ENCODE data around the gene BLMH. TPM values are rescaled to one million over a fixed set of nuclear protein-coding genes. Genes with fewer than 3 reads are reported as not detected.

Gene BLMH
- total RNA-seq, 1 experiment from 2014 or later: 20.7 TPM

GRCh38 chr17:30296499-30297080, 4.8 kb upstream of the BLMH start:
- Histone ChIP-seq H3K9me2 (ENCODE audit: insufficient read depth) (no peaks in the 10 kb centered on the region), H3F3A (ENCODE audit: insufficient read depth, low read depth) (peaks cover 9% of the 10 kb centered on the region; the same call in 1 of the 2 replicates), H3K4me2 (no peak overlapping the region), H3K4me1 (replicated peaks; ENCODE audit: insufficient read depth) (0 out of 2 replicates have a peak, but pooled peaks cover 4% of the 10 kb centered on the region), H3K27ac (no peak overlapping the region), H3K9me3 (ENCODE audit: insufficient read depth, low read depth) (peaks cover 7% of the 10 kb centered on the region; the same call in 1 of the 2 replicates), H3K27me3 (ENCODE audit: insufficient read depth, low read depth) (no peaks in the 10 kb centered on the region), H3K4me3 (no peak overlapping the region), H2AFZ (no peak overlapping the region), H3K79me2 (ENCODE audit: low read depth) (no peaks in the 10 kb centered on the region), H4K20me1 (ENCODE audit: insufficient read depth) (no peaks in the 10 kb centered on the region), H3K36me3 (ENCODE audit: low read depth) (no peaks in the 10 kb centered on the region)
- intact Hi-C loops (cut with micrococcal nuclease; ENCODE audit: unreplicated experiment): no loop called here
- POLR2A ChIA-PET (ENCODE audit: unreplicated experiment): interaction anchor here (0.7 kb wide), 1 partner anchor 182 kb away, joined by 4 read pairs; no protein-coding TSS in a partner anchor
- no peak for TF ChIP-seq EZH2 (IDR thresholded peaks at IDR 0.05; ENCODE audit: low read depth)
- TF ChIP-seq CTCF (conservative IDR thresholded peaks at IDR 0.05): no peak
- CTCF ChIA-PET: no interaction called here
- no TSS peak for BruUV-seq (replicated peaks)
- DNase-seq: no peak

- Histone ChIP-seq H3K4me2 (peak overlapping the region; percentile 90), H3K79me2 (ENCODE audit: low read depth) (peaks cover 12% of the 10 kb centered on the region), H3K27me3 (ENCODE audit: insufficient read depth, low read depth) (no peaks in the 10 kb centered on the region), H3K9me3 (ENCODE audit: insufficient read depth, low read depth) (no peaks in the 10 kb centered on the region), H3K36me3 (ENCODE audit: low read depth) (0 out of 2 replicates have a peak, but pooled peaks cover 5% of the 10 kb centered on the region), H3K4me1 (replicated peaks; ENCODE audit: insufficient read depth) (peaks cover 20% of the 10 kb centered on the region), H4K20me1 (ENCODE audit: insufficient read depth) (0 out of 2 replicates have a peak, but pooled peaks cover 4% of the 10 kb centered on the region), H3K27ac (no peak overlapping the region), H3F3A (ENCODE audit: insufficient read depth, low read depth) (peaks cover 9% of the 10 kb centered on the region; the same call in 1 of the 2 replicates), H2AFZ (peak overlapping the region; percentile 89), H3K4me3 (peak overlapping the region; percentile 66), H3K9me2 (ENCODE audit: insufficient read depth) (no peaks in the 10 kb centered on the region)
- ChIA-PET POLR2A (ENCODE audit: unreplicated experiment) (interaction anchor here (0.7 kb wide), 1 partner anchor 1444 kb away, joined by 3 read pairs; no protein-coding TSS in a partner anchor), CTCF (interaction anchor here (0.7 kb wide), 1 partner anchor 175 kb away, joined by 4 read pairs; no protein-coding TSS in a partner anchor)
- intact Hi-C loops (cut with micrococcal nuclease; ENCODE audit: unreplicated experiment): no loop called here
- DNase-seq: no peak
- BruUV-seq (replicated peaks): TSS peak; percentile 79
- TF ChIP-seq EZH2 (IDR thresholded peaks at IDR 0.05; ENCODE audit: low read depth) (no peak), CTCF (conservative IDR thresholded peaks at IDR 0.05) (no peak)
Measured at GRCh38 chr17:30292286-30292858, 628 bp upstream of the BLMH start.

- intact Hi-C loops (cut with micrococcal nuclease; ENCODE audit: unreplicated experiment): no loop called here
- CTCF ChIA-PET: no interaction called here
Measured at GRCh38 chr17:30290696-30291542, 825 bp downstream of the BLMH start.

More at GRCh38 chr17:30290696-30291542, 825 bp downstream of the BLMH start:
- H3K27me3 ChIP-seq (ENCODE audit: insufficient read depth, low read depth): no peaks in the 10 kb centered on the region
- POLR2A ChIA-PET (ENCODE audit: unreplicated experiment): interaction anchor here (0.6 kb wide), 1 partner anchor 145 kb away, joined by 3 read pairs; no protein-coding TSS in a partner anchor
- peak; percentile 45 to 51 for DNase-seq
- H3K4me3 ChIP-seq: peak overlapping the region; percentile 66
- no peaks in the 10 kb centered on the region for H3K9me3 ChIP-seq (ENCODE audit: insufficient read depth, low read depth)
- 0 out of 2 replicates have a peak, but pooled peaks cover 7% of the 10 kb centered on the region for H3K36me3 ChIP-seq (ENCODE audit: low read depth)
- H3F3A ChIP-seq (ENCODE audit: insufficient read depth, low read depth): peaks cover 9% of the 10 kb centered on the region; the same call in 1 of the 2 replicates
- H3K9me2 ChIP-seq (ENCODE audit: insufficient read depth): no peaks in the 10 kb centered on the region
- H2AFZ ChIP-seq: peak overlapping the region; percentile 89
- peak overlapping the region; percentile 90 for H3K4me2 ChIP-seq
- TF ChIP-seq EZH2 (IDR thresholded peaks at IDR 0.05; ENCODE audit: low read depth): no peak
- TF ChIP-seq CTCF (conservative IDR thresholded peaks at IDR 0.05): no peak
- 0 out of 2 replicates have a peak, but pooled peaks cover 4% of the 10 kb centered on the region for H4K20me1 ChIP-seq (ENCODE audit: insufficient read depth)
- H3K27ac ChIP-seq: no peak overlapping the region
- BruUV-seq (replicated peaks): no TSS peak
- peaks cover 12% of the 10 kb centered on the region for H3K79me2 ChIP-seq (ENCODE audit: low read depth)
- H3K4me1 ChIP-seq (replicated peaks; ENCODE audit: insufficient read depth): peaks cover 20% of the 10 kb centered on the region

Data from PC-9 (cell line).